Activated CD8-positive, alpha-beta memory T cell treated with anti-CD3 and anti-CD28 coated beads for 48 hours (primary cell): ENCODE measurements around the gene ZMYND15.

Experiments used
- DNase-seq, 3 experiments: peaks; one replicate each; pipeline ENCODE4 v3.0.0-alpha.2; 2020; ENCODE audit warnings: low read depth in 2 of 3, low spot score in 2 of 3

The ZMYND15 gene

GRCh38 chr17:4716081-4716480, 23.6 kb upstream of the ZMYND15 start:
- DNase-seq = no peak

- DNase-seq = no peak
Observed at GRCh38 chr17:4717791-4718190, 21.8 kb upstream of the ZMYND15 start.

- DNase-seq = no peak
Observed at GRCh38 chr17:4718276-4718675, 21.4 kb upstream of the ZMYND15 start.

- no peak for DNase-seq
Observed at GRCh38 chr17:4719146-4719545, 20.5 kb upstream of the ZMYND15 start.

GRCh38 chr17:4719684-4720221, 19.9 kb upstream of the ZMYND15 start:
- no peak for DNase-seq

DNA sequence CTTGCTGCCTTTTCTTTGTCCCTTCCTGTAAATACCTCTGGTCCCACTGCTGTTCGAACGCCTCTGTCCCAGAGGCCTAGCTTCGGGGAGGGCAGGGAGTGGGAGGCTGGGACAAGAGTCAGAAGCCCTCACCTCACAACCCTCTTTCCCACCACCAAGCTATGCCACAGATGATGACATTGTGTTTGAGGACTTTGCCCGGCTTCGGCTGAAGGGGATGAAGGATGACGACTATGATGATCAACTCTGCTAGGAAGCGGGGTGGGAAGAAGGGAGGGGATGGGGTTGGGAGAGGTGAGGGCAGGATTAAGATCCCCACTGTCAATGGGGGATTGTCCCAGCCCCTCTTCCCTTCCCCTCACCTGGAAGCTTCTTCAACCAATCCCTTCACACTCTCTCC, 18.8 kb upstream of the ZMYND15 start:
- DNase-seq = no peak

DNA sequence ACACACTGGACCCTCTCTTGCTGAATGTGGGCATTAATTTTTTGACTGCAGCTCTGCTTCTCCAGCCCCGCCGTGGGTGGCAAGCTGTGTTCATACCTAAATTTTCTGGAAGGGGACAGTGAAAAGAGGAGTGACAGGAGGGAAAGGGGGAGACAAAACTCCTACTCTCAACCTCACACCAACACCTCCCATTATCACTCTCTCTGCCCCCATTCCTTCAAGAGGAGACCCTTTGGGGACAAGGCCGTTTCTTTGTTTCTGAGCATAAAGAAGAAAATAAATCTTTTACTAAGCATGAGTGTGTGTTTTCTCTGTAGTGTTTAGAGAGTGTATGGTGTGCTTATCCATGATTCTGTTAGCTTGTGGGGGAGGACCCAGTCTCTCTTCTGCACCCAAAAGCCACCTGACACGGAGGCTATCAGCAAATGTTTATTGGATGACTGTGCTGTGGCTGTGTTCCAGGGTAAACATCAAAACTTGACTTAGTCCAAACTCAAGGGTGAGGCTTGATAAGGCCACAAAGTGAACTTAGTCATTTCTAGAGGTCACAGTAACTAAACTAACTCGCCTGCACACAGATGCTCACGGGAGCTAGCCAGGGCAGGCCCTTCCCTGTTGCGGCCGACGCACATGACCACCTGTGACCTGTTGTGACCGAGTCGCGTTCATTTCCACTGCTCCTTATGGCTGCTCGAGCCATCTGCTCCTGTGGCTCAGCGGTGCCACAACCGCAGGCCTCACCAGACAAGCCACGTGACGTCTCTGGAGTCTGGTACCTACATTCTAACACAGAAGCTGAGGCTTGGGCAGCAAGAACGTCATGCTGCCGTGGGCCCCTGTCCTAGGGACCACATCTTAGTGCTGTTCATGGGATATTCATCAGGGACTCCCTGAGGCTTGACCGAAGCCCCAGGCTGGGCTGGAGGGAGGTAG, 18.2 kb upstream of the ZMYND15 start:
- no peak for DNase-seq

DNA sequence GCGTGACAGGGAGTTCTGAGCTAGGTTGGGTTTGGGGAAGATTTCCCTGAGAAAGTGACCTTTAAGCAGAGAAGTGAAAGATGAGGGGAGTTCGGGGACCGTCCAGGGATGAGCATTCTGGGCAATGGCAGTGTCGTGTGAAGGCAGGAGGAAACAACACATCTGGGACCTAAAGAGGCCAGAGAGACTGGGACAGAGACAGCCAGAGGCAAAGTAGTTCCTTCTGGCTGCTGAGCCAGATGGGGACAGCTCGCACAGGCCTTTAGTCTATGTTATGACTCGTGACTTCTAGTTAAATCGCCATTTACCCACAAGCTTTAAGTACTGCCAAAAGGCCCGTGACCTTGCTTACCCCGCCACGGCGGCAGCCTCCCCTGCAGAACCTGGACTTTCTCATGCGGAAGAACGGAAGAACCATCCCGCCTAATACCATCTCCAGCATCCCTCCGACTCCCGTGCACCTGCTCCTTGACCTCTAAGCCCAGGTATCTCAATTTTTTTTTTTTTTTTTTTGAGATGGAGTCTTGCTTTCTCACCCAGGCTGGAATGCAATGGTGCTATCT, 16.9 kb upstream of the ZMYND15 start:
- DNase-seq = no peak

DNA sequence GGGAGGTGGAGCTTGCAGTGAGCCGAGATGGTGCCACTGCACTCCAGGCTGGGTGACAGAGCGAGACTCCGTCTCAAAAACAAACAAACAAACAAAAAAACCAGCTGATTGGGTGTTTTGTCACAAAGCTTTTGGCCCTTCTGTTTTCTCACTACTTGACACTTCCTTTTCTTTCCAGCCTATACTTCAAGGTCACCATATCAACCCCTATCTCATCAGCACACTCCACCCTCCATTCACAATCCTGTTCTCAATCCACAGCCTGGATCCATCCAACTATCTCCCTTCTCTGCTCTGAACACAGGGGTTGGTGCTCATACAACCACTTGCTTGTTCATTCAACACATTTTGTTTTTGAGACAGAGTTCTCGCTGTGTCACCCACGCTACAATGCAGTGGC, 15.0 kb upstream of the ZMYND15 start:
- no peak for DNase-seq

DNA sequence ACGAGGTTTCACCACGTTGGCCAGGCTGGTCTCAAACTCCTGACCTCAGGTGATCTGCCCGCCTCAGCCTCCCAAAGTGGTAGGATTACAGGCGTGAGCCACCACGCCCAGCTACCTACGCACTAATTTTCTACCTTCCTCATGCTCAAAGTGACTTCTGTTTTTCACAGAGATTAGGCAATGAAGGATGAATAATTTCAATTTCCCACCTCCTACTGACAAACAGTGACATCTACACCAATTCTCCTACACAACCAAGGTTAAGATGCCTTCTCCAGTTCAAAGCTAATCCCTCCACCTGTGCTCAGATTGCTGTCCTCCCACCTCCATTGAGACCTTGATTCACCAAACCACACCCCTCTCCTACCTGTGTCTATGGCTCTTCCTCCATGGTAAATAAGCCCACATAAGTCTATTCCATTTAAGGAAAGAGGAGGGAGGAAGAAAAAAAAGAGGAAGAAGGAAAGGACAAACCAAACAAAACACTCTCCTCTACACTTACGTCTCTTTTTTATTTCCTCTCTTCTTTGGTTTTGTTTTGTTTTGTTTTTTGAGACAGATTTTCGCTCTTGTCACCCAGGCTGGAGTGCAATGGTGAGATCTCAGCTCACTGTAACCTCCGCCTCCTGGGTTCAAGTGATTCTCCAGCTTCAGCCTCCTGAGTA, 13.9 kb upstream of the ZMYND15 start:
- DNase-seq = no peak

DNA sequence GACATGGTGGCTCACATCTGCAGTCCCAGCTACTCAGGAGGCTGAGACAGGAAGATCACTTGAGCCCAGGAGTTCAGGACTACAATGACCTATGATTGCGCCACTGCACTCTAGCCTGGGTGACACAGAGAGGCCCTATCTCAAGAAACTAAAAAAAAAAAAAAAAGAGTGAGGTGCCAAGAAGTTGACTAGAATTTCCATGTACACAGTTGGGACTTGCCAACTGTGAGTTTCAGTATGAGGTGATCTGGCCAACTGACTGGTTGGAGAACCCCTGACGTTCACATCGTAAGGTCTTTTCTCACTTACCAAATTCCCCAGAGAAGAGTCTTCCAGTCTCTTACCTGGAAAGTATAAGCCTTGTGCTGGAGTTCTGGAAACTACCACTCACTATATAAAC, 11.5 kb upstream of the ZMYND15 start:
- no peak for DNase-seq

GRCh38 chr17:4733073-4733531, 6.5 kb upstream of the ZMYND15 start:
- no peak for DNase-seq

GRCh38 chr17:4734857-4735475, 4.7 kb upstream of the ZMYND15 start:
- no peak for DNase-seq

GRCh38 chr17:4735876-4736651, 3.6 kb upstream of the ZMYND15 start:
- DNase-seq = no peak

GRCh38 chr17:4738136-4739121, 1.2 kb upstream of the ZMYND15 start:
- DNase-seq = no peak

DNA sequence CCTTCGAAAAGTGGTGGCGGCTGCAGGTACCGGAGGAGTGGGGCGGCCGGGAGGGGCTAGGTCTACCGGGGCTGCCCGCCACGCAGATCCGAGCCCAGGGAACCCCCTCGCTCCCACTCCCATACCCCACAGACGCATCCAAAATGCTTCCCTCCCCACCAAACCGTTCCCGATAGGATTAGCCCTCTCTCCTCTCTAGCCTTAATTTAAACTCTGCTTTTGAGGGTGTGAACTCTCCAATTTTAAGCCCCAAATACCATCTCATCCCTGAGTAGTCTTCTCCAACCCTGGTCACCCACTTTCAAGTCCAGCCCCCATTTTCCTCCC, 355 bp downstream of the ZMYND15 start:
- DNase-seq = no peak

DNA sequence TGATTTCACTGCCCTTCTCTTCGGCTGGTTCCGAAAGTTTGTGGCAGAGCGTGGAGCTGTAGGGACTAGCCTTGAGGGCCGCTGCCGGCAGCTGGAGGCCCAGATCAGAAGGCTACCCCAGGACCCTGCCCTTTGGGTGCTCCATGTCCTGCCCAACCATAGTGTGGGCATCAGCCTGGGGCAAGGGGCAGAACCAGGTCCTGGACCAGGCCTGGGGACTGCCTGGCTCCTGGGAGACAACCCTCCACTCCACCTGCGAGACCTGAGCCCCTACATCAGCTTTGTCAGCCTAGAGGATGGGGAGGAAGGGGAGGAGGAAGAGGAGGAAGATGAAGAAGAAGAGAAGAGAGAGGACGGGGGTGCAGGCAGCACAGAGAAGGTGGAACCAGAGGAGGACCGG, 951 bp downstream of the ZMYND15 start:
- no peak for DNase-seq

GRCh38 chr17:4741544-4741943, 1.9 kb downstream of the ZMYND15 start:
- DNase-seq = no peak

DNA sequence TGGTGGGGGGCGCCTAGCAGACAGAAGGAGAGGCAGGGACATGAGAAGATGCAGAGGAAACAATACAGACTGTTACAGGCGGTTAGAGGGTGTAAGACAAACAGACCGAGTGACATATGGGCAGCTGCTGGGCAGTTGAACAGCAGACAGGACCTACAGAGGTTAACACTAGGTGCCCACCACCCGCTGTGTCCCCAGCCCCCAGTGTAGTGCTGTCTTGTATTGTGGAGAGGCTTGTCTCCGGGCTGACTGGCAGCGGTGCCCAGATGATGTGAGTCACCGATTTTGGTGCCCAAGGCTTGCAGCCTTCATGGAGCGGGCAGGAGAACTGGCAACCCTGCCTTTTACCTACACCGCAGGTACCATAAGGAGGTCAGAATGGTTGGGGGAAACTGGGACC, 2.5 kb downstream of the ZMYND15 start:
- no peak for DNase-seq

DNA sequence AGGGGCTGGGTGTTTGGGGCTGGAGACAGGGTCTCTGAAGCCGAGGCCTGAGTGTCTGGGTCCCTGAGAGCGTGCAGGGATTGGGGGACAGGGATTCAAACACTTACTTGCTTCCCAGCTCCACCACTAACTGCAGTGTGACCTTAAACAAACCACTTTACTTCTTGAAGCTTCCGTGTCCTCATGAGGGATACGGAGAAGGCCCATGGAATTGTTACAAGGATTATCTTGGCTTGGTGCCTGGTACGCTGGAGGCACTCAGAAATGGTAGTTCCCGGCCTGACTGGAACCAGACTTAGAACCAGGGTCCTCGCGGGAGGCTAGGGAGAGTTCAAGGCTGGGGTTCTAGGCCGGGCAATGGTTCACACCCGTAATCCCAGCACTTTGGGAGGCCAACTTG, 3.0 kb downstream of the ZMYND15 start:
- no peak for DNase-seq
